ENCODE results near the gene PRDM16.

PRDM16 gene

DNA sequence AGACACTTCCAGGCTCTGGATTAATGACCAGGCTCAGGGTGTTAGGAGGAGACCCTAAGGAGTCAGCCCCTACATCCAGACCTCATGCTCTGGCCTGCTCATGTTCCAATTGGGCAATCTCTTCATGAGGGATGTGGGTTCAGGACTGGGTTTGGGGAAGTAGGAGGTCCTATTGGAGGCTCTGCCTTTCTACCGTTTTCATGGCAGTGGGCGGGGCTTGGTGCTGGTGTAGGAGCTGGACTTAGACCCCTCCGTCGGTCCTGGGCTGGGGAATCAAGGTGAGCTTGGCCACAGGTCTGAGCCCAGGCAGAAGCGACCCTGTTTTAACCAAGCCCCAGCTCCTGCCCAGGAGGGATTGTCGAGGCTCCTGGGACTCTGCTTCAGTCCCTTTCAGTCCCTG, 123.4 kb downstream of the PRDM16 start:
- no peak for DNase-seq

DNA sequence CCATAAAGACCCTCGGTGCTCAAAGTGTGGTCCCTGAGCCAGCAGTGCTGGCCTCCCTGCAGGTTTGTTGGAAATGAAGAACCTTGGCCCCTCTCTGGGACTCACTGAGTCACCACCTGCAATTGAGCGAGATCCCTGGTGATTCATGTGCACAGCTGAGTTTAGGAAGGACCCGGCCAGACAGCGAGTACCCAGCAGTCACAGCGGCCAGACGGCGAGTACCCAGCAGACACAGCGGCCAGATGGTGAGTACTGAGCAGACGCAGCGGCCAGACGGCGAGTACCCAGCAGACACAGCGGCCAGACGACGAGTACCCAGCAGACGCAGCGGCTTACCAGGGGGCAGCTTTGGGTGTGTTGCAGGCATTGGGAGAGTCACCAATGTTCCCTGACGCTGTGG, 123.8 kb downstream of the PRDM16 start:
- DNase-seq: no peak

DNA sequence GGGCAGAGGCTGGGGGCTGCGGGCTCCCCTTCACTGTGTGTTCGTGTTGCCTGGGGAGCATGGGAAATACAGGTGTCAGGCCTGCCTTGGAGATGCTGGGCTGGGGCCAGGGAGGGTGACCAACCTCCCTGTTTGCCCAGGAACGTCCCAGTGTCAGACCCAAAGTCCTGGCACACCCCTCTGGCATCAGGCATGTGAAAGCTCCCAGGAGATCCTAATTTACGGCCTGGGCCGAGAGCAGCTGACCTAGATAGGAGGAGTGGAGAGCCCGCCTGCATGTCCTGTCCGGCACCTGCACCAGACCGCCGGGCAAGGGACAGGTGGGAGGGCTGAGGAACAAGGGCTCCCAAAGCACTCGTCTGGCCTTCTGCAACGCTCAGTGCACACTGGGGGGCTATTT, 124.8 kb downstream of the PRDM16 start:
- DNase-seq: no peak

DNA sequence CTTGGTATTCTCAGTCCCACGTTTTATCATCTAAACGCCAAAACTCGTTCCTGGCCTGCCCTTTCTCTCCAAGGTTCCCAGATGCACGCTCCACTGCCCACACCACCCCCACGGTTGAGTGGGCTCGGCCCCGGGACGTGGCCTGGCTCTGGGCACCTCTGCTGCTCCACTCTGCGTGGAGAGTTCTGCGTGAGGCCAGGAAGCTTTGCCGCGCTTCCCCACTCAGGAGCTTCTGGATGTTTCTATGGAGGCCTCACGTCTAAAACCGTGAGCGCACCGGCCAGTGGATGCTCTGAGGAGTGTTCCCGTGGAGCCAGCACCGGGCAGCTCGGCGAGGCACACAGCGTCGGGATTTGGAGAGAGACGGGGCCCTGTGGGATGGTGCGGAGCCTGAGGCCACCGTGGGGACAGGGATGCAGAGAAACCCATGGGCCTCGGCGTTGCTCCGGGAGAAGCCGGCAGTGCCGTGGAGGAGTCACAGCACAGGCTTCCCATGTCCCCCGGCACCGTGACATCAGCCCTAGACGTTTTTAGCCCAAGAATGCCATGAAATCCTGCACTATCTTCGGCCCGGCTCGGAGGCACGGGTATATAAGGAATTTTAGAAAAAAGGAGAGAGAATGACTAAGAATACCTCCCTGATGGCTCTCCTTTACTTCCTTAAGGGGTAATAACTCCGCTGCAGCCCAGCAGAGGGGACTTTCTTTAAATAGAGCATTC, 125.9 kb downstream of the PRDM16 start:
- DNase-seq: no peak

DNA sequence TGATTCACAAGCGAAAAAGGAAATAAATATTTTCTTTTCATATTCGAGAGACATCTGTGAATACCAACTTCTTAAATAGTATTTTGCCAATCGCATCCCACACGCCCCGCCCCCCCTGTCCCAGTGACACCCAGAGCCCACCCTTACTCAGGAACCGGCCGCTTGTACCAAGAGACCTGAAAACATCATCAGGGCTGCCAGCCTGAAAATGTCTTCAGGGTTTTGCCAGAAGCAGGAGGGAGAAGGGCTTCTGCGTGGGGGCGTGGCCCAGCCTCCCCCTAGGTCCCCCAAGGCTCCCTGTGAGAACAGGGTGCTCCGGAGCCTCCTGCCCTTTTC, 126.4 kb downstream of the PRDM16 start:
- no peak for DNase-seq

DNA sequence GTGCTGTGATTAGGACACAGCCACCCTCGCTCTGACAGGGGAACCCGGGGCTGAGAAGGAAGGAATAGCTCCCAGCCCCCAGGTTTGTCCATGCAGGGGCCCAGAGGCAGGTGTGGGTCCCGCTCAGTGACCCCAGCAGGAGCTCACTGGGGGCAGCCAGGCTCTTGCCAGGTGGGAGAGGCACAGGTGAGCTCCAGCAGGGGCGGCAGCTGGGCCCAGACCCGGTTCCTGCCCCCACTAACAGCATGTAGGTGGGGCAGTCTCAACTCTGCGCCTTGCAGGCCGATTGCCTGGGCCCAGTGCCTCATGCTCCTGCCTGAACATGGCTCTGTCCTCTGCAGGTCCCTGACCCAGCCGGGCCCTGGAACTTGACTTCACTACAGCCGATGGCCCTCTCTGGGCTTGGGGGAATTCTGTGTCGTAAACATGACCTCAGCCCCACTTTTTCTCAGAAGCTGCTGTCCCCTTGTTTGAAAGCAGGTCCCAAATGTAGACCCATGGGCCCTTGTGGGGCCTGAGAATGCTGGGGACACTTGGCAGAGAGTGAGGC, 127.0 kb downstream of the PRDM16 start:
- DNase-seq: no peak

DNA sequence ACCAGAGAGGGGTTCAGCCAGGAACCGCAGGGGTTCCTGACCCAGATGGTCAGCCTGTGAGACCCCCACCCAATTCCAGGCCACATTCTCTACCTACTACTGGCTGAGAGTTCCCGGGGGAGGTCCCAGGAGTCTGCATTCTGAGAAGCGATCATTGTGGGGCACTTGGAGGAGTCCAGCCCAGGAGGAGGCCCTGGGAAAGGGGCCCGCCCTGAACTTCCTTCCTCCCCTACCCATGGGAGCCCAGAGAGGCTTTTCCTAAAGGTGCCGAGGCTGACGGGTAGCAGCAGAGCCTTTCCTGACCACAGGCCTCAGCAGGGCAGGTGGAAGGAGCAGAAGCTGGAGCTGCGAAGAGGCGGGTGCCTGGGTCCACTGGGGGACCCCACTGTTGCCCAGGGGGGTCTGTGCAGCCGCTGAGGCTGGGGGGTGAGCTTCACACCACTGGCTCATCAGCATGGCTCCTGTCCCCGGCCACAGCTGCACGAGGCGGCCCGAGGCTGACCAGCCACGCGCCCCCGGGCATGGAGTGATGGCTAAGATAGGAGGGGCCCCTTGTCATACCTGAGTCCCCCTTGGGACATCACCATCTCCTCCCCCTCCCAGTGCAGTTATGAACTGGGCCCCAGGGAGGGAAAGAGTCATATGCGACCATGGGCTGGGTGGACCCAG, 127.7 kb downstream of the PRDM16 start:
- DNase-seq: no peak

DNA sequence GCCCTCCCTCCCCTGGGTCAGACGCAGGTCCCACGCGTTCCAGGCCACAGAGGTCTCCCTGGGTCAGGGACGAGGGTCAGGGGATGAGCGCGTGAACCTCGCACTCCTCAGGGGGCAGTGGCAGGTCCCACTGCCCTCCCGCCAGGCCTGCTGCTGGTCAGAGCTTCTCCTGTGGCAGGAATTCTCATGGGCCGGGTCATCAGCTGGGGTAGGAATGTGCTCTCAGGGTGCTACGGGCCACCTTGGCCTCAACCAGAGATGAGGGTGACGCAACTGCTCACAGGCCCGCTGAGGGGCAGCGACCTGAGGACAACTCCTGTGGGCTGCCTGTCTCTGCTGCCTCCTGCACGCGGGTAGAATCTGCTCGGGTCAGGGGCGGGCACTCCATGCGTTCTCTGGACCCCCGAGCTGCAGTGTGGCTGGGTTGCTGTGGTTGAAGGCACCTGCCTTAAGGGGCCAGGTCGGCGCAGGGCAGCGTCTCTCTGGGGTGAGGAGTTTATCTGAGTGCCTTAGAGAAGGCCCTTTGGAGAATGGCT, 128.8 kb downstream of the PRDM16 start:
- DNase-seq: no peak

DNA sequence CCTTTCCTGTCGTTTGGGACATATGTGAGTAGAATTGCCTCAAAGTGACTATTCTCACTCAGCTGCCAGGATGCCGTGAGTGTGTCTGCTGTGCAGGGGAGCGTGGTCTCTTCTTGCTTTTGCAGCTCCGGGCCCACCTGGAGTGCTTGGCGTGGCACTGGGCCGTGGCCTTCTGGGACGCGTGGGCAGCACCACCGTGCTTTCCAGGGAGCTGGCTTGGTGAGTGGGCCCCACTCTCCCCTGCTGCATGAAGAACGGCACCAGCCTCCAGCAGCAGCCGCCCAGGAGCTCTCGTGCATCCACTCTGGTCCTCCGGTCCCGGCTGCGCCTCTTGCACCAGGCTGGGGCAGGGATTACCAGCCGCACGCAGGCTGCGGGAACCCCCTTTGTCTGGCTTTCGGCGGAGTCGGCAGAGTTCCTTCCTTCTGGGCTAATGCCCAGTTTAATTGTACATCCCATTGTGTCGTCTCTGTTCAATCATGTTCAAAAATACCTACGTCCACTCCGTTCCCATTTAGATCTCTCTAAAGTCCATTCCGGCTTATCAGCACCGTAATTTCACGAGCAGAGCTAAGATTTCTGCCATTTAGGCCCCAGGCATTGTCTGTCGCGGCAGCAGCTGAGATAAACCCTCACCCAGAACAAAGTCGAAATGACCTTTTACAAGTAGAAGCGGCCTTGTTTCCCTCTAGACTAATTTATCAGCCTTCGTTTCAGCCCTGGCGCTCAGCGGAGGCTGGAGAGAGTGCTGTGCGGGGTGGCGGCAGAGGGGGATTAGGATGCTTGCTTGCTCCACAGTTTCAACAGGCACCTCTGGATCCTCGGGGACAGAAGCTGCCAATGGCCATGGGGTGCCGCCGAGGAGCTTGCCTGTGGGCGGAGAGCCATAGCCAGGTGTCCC, 129.6 kb downstream of the PRDM16 start:
- no peak for DNase-seq

DNA sequence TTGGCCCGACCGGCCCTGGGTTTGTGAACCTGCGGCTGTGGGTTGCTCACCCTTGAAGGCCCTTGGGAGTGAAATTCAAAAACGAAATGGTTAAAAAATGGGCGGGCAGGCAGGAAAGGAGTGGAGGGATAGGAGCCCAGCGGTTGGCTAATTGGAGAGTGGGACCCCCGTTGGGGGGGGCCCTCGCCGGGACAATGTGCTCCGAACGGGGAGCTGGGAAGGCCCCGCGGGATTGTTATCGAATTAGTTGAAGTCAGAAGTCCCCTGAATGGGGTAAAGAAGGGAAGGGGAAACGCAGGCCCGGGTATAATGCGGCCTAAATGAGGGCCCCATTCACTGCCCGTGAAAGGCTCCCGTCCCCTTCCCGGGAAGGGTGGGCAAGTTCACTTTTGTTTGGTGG, 135.7 kb downstream of the PRDM16 start:
- no peak for DNase-seq

DNA sequence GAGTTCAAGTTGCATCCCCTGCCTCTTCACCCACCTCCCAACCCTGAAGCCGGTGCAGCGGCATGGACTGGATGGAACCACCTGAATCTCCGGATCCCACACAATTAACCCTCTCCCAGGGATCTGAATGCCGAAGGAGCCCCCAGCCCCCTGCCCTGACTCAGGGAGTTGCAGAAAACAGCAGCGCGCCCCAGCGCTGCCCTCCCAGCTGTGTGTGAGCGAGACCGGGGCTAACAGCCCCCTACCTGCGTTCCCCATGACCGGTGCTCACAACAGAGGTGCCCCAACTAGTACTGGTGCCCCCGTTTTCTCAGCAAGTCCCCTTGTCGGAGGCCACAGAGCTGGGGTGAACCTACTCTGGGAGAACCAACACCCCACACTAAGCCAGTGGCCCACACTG, 136.8 kb downstream of the PRDM16 start:
- DNase-seq: no peak

DNA sequence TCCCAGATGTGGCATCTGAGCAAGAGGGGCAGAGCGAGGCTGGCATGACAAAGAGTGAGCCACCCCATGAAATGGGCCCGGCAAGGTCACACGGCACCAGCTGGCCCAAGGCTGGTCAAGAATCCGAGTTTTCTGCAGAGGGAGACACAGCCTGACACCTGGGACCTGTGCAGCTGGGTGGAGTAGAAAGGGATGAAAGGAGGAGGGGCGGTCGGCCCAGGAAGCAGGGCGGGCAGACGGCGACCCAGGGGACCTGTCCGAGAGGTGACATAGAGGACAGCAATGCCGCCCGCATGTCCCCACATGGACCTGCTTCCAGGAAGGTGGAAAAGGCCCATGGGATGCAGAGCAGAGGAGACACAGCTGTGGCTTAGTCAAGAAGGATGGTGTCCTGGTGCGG, 137.7 kb downstream of the PRDM16 start:
- DNase-seq: no peak

DNA sequence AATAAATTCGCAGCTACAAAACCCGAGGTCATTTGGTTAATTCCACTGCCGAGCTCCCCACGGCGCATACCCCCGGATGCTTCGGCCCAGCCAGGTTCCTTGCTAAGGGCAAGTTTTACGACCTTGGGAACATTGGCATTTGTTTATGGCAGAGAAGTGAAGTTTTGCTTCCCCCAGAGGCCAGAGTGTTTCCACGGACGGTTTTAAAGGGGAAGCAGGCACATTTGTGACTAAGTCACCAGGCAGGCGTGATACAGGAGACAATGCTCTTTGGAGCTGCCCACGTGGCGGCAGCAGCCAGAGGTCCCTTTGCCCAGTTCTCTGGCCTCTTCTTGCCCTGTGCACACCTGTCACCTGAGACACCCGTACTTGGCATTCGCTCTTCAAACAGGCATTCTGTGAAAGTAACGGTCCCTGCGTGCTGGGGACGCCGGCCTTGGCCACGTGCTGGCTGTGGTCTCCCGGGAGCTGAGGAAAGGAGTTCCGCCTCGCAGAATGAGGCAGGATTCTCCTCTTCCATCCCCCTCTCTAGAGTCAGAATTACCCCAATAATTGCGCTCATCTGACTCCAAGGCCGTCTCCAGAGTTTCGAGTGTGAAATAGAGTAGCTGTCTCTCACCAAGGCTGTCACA, 138.3 kb downstream of the PRDM16 start:
- DNase-seq: no peak

DNA sequence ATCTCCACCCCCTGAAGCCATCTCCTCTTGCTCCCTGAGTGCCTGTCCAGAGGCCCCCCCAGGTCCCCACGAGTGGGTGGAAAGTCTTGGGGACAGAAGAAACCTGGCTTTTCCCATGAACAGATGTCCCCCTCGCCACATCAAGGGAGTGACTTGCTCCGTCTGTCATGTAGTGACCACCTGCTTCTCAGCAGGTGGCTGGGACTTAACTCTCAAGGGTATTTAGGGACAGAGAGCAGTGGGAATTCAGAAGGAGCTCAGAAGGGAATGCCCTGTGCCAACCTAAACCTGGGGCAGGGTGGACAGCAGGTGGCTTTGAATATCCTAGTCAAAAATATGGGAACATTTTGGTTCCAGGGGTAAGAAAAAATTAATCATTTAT, 139.8 kb downstream of the PRDM16 start:
- DNase-seq: no peak

DNA sequence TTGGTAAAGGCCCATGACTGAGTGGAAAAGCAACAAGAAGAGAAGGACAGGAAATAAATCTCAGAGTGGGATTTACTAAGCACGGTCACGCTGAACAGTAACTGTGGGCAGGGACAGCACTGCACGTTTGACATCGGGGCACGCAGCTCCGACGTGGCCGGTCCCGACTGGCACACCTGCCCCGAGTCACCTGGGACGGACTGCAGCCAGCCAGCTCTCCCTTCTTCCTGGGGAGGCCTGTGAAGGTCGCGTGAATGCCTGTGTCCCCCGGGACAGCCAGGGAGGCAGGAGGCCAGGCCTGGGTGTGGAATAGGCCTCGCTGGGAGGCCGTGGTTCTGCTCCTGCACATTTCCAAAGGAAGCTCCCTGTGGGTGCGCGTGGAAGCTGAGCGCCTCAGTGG, 140.2 kb downstream of the PRDM16 start:
- DNase-seq: no peak

DNA sequence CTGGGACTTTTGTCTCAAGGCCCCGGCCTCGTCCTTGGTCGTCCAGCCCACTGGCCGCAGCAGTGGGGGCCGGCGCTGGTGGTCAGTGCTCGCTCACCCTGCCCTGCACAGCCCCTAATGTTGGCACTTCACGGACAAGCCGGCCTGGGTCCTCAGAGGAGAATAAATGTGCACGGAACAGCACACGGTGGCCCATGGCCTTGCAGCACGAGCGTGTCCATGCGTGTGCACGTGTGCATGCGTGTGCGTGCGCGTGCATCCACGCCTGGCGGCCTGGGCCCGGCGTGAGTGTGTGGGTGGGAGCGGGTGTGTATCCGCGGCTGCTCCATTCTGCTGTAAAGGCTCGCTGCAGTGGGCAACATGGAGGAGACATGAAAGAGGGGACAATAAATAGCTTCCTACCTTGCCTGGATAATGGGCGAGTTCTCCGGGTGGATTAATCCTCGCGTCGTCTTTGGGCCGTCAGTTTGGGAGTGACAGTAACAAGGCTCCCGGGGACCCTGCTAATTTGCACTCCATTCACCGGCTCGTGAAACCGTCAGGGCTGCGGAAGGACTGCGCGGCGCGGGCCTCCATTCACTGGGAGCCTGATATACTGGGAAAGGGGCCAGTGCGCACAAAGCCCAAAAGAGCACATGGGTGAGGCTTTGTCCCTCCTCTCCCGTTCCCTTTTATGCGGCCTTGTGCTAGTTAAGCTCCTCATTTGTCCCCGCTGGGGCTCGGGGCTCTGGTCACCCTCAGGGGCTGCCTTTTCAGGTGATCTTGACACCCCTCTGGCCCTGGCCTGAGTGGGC, 142.8 kb downstream of the PRDM16 start:
- DNase-seq: no peak

DNA sequence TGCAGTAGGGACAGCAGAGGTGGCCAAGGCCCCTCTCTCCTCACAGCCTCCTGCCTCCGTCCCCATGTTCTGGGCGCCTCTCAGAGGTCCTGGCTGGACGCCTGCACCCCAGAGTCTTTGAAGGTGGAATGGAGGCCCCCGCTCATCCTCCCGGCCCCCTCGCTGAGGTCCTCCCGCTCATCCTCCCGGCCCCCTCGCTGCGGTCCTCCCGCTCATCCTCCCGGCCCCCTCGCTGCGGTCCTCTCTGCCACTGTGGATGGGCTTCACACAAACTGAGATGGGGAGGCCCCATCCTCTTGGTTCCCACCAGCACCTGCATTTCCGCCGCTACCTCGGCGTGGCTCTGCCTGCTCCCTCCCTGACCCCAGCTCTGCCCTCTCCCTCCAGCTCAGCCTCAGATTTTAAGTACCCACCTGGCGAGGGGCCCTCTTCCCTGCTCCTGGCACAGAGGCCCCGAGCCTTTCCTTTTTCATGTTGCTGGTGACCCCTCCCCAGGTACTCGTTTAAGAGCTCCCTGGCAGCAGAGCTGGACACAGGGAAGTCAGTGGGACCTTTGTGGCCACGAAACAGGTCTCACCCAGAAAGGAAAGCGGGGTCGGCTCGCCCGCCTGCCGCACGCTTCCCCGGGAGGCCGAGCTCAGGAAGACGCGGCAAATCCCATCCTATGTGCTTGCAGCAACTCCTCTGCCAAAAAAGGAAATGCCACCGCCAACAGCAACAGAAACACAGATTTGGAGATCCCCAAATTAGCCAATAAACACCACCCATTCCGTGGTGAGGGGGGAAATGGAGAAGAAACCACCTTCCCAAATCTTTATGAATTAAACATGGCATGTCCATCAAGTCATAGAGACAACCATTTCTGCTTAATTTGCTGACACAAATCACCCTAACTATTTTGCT, 143.7 kb downstream of the PRDM16 start:
- DNase-seq: no peak

DNA sequence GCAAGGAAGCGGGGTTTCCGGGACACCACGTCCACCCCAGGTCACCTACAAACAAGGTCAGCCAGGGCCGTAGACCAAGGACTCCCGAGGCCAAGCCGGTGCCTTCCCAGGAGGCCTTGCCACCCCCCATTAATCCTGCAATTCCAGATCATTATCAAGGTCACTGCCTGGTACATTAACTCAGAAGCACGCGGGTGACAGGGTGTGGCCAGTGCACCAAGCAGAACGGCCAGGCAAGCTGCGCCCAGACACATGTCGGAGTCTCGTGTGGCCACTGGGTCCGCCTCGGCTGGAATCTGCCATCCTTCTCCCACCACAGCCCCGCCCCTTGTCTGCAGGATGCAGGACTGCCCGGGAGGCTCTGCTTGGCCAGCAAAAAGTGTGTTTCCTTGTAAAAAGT, 144.7 kb downstream of the PRDM16 start:
- no peak for DNase-seq

DNA sequence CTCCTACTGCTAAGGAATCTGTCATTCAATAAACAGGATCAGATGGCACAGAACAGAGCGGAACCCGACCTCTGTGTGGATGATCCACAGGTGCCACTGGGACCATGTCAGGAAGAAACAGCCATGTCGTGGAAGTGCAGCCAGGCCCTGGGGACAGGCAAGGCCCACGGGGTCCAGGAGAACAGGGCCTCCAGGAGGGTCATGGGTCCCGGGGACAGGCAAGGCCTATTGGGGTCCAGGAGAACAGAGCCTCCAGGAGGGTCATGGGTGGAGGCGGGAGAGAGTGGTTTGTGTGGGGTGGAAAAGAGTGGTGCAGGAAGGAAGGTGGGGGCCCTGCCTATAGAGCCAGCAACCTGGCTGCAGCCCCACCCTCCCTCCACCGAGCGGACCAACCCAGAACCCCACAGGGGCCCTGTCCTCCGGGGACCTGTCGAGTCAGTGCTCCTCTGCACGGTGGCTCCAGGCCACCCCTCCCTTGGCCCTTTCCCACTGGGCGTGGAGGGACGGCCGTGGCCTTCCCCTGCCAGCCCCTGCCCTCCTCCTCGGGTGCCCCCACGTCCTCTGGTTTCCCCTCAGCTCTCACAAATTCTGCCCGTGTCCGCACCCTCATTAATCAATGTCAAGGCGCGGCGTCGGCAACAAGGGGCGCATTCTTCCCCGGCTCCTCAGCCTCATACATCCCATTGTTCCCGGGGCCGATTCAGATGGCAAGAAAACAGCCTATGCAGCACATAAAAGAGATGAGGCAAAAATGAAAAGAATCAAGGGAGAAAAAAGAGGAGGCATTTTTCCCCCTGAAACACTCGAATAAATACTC, 146.4 kb downstream of the PRDM16 start:
- DNase-seq: no peak

DNA sequence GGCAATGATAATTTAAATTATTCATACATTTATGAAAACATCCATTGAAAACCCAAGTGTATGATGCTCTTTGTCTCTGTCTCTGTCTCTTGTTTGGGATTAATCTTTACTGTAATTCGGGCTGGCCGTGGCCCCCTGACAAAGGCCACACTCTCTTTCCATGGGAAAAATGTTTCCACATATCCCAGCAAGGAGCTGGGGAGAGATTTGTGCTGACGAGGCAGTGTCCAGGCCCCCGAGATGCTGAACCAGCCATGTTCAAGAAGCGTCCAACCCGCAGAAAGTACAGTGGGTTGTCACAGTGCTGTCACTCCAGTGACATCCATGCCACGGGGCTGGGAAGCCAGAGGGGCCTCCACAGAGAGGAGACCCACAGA, 147.0 kb downstream of the PRDM16 start:
- no peak for DNase-seq

Data from OCI-M1 (cell line).